Ascending aorta (tissue), 2 donors: ENCODE data around the gene MAPT. TPM values are rescaled to one million over a fixed set of nuclear protein-coding genes. Genes with fewer than 3 reads are reported as not detected.

Experiments
- DNase-seq, 2 donors: peaks; one replicate each; pipeline ENCODE4 v3.0.0-alpha.2; 2019; ENCODE audit warnings: low spot score in 2 of 2
- H3K27ac ChIP-seq, 2 donors: fragments of 200-600 bp; sonication (generic); one replicate each; pipeline ENCODE4 v1.5.1; 2016 to 2017; ENCODE audit warnings: mild to moderate bottlenecking in 1 of 2
- H3K27me3 ChIP-seq: fragments of 200-600 bp; sonication (generic); one replicate; pipeline ENCODE4 v1.5.1; 2017
- H3K36me3 ChIP-seq, 2 donors: fragments of 200-600 bp; sonication (generic); one replicate each; pipeline ENCODE4 v1.5.1; 2016
- H3K4me1 ChIP-seq, 2 donors: fragments of 200-600 bp; sonication (generic); one replicate each; pipeline ENCODE4 v1.5.1; 2016 to 2017; ENCODE audit warnings: mild to moderate bottlenecking in 1 of 2
- H3K4me3 ChIP-seq, 2 donors: fragments of 200-600 bp; sonication (generic); one replicate each; pipeline ENCODE4 v1.5.1; 2016 to 2017; ENCODE audit warnings: mild to moderate bottlenecking in 1 of 2
- H3K9me3 ChIP-seq, 2 donors: fragments of 200-600 bp; sonication (generic); one replicate each; pipeline ENCODE4 v1.5.1; 2016
- intact Hi-C: fragments of 100-400 bp; cut with DNase I; formaldehyde crosslinking; loops from one replicate; pipeline ENCODE4 v1.15.1; 2023
- total RNA-seq: library from RNA; depleted of rRNA; stranded (reverse); fragments of >200 nt; gene quantifications from one replicate; pipeline ENCODE4 v1.1.0, GENCODE V29; 2016
- TF ChIP-seq, protein P1 (sequence below), 3 experiments: fragments of 200-600 bp in 2 of 3; fragments of 450-650 bp in 1 of 3; sonication (generic) in 2 of 3; IDR thresholded peaks; one replicate each; pipeline ENCODE4 v1.5.1; 2016 to 2019; ENCODE audit warnings: antibody characterized with exemption in 3 of 3, mild to moderate bottlenecking in 1 of 3, moderate library complexity in 1 of 3

The MAPT gene
- total RNA-seq, 1 donor from 2014 or later, result 0.32 TPM

DNA sequence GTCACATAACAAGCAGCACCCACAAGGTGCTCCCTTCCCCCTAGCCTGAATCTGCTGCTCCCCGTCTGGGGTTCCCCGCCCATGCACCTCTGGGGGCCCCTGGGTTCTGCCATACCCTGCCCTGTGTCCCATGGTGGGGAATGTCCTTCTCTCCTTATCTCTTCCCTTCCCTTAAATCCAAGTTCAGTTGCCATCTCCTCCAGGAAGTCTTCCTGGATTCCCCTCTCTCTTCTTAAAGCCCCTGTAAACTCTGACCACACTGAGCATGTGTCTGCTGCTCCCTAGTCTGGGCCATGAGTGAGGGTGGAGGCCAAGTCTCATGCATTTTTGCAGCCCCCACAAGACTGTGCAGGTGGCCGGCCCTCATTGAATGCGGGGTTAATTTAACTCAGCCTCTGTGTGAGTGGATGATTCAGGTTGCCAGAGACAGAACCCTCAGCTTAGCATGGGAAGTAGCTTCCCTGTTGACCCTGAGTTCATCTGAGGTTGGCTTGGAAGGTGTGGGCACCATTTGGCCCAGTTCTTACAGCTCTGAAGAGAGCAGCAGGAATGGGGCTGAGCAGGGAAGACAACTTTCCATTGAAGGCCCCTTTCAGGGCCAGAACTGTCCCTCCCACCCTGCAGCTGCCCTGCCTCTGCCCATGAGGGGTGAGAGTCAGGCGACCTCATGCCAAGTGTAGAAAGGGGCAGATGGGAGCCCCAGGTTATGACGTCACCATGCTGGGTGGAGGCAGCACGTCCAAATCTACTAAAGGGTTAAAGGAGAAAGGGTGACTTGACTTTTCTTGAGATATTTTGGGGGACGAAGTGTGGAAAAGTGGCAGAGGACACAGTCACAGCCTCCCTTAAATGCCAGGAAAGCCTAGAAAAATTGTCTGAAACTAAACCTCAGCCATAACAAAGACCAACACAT lies 104.9 kb downstream of the MAPT start, which contains the start of gene STH:
Gene STH (plus strand): TSS at position 264 of the 913 bp plus-strand sequence. CDS start 30 bp downstream, at position 294.
- Histone ChIP-seq H3K27me3 (no peaks in the 10 kb centered on the region), H3K4me3 (no peak within 1 kb of the TSS), H3K27ac (no peak within 1 kb of the TSS), H3K36me3 (no peaks in the 10 kb centered on the region), H3K4me1 (peaks cover 0 to 5% of the 10 kb centered on the region in 2 donors), H3K9me3 (no peaks in the 10 kb centered on the region)
- intact Hi-C loops, result no loop called here
- no peak for DNase-seq
- TF ChIP-seq, protein P1, sequence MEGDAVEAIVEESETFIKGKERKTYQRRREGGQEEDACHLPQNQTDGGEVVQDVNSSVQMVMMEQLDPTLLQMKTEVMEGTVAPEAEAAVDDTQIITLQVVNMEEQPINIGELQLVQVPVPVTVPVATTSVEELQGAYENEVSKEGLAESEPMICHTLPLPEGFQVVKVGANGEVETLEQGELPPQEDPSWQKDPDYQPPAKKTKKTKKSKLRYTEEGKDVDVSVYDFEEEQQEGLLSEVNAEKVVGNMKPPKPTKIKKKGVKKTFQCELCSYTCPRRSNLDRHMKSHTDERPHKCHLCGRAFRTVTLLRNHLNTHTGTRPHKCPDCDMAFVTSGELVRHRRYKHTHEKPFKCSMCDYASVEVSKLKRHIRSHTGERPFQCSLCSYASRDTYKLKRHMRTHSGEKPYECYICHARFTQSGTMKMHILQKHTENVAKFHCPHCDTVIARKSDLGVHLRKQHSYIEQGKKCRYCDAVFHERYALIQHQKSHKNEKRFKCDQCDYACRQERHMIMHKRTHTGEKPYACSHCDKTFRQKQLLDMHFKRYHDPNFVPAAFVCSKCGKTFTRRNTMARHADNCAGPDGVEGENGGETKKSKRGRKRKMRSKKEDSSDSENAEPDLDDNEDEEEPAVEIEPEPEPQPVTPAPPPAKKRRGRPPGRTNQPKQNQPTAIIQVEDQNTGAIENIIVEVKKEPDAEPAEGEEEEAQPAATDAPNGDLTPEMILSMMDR (IDR thresholded peaks at IDR 0.05), result no peak

DNA sequence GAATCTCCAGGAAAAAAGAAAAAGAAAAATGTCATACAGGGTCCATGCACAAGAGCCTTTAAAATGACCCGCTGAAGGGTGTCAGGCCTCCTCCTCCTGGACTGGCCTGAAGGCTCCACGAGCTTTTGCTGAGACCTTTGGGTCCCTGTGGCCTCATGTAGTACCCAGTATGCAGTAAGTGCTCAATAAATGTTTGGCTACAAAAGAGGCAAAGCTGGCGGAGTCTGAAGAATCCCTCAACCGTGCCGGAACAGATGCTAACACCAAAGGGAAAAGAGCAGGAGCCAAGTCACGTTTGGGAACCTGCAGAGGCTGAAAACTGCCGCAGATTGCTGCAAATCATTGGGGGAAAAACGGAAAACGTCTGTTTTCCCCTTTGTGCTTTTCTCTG lies 105.5 kb downstream of the MAPT start:
- Histone ChIP-seq H3K4me1 (peaks cover 0 to 5% of the 10 kb centered on the region in 2 donors), H3K36me3 (no peaks in the 10 kb centered on the region), H3K27ac (no peak overlapping the region), H3K9me3 (no peaks in the 10 kb centered on the region), H3K27me3 (no peaks in the 10 kb centered on the region), H3K4me3 (no peak overlapping the region)
- intact Hi-C loops, result loop anchor here (5.0 to 10.0 kb wide), 2 partner anchors 42 to 285 kb away; no protein-coding TSS in a partner anchor
- TF ChIP-seq, protein P1 (IDR thresholded peaks at IDR 0.05), result no peak
- no peak for DNase-seq

DNA sequence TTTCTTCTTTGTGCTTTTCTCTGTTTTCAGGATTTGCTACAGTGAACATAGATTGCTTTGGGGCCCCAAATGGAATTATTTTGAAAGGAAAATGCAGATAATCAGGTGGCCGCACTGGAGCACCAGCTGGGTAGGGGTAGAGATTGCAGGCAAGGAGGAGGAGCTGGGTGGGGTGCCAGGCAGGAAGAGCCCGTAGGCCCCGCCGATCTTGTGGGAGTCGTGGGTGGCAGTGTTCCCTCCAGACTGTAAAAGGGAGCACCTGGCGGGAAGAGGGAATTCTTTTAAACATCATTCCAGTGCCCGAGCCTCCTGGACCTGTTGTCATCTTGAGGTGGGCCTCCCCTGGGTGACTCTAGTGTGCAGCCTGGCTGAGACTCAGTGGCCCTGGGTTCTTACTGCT lies 105.9 kb downstream of the MAPT start:
- TF ChIP-seq, protein P1 (IDR thresholded peaks at IDR 0.05), result no peak
- H3K36me3 ChIP-seq, result no peaks in the 10 kb centered on the region
- no peaks in the 10 kb centered on the region for H3K9me3 ChIP-seq
- no peak overlapping the region for H3K4me3 ChIP-seq
- no peak for DNase-seq
- no peaks in the 10 kb centered on the region for H3K27me3 ChIP-seq
- no peak overlapping the region for H3K27ac ChIP-seq
- H3K4me1 ChIP-seq, result peaks cover 0 to 5% of the 10 kb centered on the region in 2 donors
- intact Hi-C loops, result loop anchor here (5.0 to 10.0 kb wide), 2 partner anchors 42 to 285 kb away; no protein-coding TSS in a partner anchor

DNA sequence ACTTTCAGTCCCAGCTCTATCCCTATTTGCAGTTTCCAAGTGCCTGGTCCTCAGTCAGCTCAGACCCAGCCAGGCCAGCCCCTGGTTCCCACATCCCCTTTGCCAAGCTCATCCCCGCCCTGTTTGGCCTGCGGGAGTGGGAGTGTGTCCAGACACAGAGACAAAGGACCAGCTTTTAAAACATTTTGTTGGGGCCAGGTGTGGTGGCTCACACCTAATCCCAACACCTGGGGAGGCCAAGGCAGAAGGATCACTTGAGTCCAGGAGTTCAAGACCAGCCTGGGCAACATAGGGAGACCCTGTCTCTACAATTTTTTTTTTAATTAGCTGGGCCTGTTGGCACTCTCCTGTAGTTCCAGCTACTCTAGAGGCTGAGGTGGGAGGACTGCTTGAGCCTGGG lies 106.4 kb downstream of the MAPT start:
- Histone ChIP-seq H3K4me3 (no peak overlapping the region), H3K27ac (no peak overlapping the region), H3K4me1 (peaks cover 0 to 5% of the 10 kb centered on the region in 2 donors), H3K36me3 (no peaks in the 10 kb centered on the region), H3K27me3 (no peaks in the 10 kb centered on the region), H3K9me3 (no peaks in the 10 kb centered on the region)
- TF ChIP-seq, protein P1 (IDR thresholded peaks at IDR 0.05), result no peak
- intact Hi-C loops, result loop anchor here (5.0 to 10.0 kb wide), 2 partner anchors 42 to 284 kb away; no protein-coding TSS in a partner anchor
- DNase-seq, result no peak

DNA sequence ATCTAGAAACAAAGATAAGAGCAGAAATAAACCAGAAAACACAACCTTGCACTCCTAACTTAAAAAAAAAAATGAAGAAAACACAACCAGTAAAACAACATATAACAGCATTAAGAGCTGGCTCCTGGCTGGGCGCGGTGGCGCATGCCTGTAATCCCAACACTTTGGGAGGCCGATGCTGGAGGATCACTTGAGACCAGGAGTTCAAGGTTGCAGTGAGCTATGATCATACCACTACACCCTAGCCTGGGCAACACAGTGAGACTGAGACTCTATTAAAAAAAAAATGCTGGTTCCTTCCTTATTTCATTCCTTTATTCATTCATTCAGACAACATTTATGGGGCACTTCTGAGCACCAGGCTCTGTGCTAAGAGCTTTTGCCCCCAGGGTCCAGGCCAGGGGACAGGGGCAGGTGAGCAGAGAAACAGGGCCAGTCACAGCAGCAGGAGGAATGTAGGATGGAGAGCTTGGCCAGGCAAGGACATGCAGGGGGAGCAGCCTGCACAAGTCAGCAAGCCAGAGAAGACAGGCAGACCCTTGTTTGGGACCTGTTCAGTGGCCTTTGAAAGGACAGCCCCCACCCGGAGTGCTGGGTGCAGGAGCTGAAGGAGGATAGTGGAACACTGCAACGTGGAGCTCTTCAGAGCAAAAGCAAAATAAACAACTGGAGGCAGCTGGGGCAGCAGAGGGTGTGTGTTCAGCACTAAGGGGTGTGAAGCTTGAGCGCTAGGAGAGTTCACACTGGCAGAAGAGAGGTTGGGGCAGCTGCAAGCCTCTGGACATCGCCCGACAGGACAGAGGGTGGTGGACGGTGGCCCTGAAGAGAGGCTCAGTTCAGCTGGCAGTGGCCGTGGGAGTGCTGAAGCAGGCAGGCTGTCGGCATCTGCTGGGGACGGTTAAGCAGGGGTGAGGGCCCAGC lies 107.3 kb downstream of the MAPT start:
- Histone ChIP-seq H3K4me1 (peaks cover 0 to 5% of the 10 kb centered on the region in 2 donors), H3K36me3 (no peaks in the 10 kb centered on the region), H3K4me3 (no peak overlapping the region), H3K27me3 (no peaks in the 10 kb centered on the region), H3K27ac (no peak overlapping the region), H3K9me3 (no peaks in the 10 kb centered on the region)
- no peak for DNase-seq
- intact Hi-C loops, result loop anchor here (2.0 to 10.0 kb wide), 3 partner anchors 41 to 283 kb away; no protein-coding TSS in a partner anchor
- TF ChIP-seq, protein P1 (IDR thresholded peaks at IDR 0.05), result no peak
